ENCODE data around the gene LMNA. TPM values are rescaled to one million over a fixed set of nuclear protein-coding genes. Genes with fewer than 3 reads are reported as not detected.
"Not testable (repeated sequence)": the region's sequence is repeated elsewhere in the genome, so short reads cannot be mapped to it uniquely, and the experiment has no call there.

The LMNA gene
- total RNA-seq, 1 donor from 2014 or later = 235 TPM

DNA sequence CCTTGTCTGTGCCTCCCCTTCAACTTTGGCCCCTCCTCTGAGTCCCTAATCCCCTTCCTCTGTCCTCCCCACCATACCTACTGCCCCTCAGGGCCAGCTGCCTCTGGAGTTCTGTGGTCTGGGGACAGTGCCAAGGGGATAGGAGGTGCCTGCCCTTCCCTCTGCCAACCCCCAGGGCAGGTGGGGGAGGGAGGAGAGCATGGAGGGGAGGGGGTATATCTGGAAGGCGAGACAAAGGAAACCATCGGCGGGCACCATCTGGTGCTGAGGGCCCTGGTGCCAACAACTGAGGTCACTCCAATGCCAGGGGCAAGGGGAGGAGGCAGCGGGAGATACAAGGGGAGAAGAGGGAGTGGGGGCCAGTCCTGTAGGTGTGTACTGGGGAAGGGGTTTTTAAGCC is 44.0 kb upstream of the LMNA start:
- Histone ChIP-seq H3K27me3 (no peaks in the 10 kb centered on the region), H3K4me1 (peaks cover 4% of the 10 kb centered on the region), H3K36me3 (no peaks in the 10 kb centered on the region), H3K4me3 (no peak overlapping the region), H3K9me3 (no peaks in the 10 kb centered on the region), H3K27ac (no peak overlapping the region)
- TF ChIP-seq, protein P1, sequence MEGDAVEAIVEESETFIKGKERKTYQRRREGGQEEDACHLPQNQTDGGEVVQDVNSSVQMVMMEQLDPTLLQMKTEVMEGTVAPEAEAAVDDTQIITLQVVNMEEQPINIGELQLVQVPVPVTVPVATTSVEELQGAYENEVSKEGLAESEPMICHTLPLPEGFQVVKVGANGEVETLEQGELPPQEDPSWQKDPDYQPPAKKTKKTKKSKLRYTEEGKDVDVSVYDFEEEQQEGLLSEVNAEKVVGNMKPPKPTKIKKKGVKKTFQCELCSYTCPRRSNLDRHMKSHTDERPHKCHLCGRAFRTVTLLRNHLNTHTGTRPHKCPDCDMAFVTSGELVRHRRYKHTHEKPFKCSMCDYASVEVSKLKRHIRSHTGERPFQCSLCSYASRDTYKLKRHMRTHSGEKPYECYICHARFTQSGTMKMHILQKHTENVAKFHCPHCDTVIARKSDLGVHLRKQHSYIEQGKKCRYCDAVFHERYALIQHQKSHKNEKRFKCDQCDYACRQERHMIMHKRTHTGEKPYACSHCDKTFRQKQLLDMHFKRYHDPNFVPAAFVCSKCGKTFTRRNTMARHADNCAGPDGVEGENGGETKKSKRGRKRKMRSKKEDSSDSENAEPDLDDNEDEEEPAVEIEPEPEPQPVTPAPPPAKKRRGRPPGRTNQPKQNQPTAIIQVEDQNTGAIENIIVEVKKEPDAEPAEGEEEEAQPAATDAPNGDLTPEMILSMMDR (IDR thresholded peaks at IDR 0.05) = no peak
- intact Hi-C loops (cut with DNase I) = no loop called here
- DNase-seq (no peak), ATAC-seq (no peak)

DNA sequence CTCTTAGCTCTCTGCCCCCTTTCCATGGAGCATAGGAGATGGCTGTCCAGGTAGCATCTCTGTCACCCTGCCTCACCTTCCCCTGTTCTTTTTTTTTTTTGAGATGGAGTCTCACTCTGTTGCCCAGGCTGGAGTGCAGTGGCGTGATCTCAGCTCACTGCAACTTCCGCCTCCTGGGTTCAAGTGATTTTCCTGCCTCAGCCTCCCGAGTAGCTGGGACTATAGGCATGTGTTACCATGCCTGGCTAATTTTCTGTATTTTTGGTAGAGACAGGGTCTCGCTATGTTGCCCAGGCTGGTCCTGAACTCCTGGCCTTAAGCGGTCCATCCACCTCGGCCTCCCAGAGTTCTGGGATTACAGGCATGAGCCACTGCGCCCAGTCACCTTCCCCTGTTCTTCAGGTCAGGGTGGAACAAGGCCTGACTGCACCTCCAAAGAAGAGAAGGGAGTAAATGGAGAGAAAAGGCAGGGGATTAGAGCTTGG is 43.1 kb upstream of the LMNA start:
- DNase-seq; H3K4me3 ChIP-seq; H3K27ac ChIP-seq; H3K27me3 ChIP-seq; ATAC-seq; H3K9me3 ChIP-seq; intact Hi-C loops (cut with DNase I); H3K36me3 ChIP-seq: not testable (repeated sequence)
- H3K4me1 ChIP-seq = peaks cover 10% of the 10 kb centered on the region

DNA sequence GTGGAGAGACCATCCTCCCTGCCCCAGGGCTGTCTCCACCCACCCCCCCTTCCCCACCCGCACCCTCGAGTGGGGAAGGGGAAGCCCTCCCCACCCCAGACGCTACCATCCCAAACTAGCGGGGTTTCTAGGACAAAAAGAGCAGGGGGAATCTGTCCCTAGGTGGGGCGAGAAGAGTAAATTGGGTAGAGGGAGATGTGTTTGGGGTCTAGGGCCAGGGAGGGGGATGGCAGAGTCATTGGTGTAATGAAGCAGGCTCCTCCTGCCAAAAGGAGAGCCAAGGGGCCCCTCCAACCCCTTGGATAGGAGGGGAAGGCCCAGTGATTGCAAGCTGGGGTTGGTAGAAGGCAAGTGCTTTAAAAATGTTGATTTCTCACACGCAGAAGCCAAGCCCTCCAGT is 42.3 kb upstream of the LMNA start:
- ATAC-seq (no peak), DNase-seq (no peak)
- no peaks in the 10 kb centered on the region for H3K27me3 ChIP-seq
- H3K36me3 ChIP-seq = no peaks in the 10 kb centered on the region
- intact Hi-C loops (cut with DNase I) = no loop called here
- H3K9me3 ChIP-seq = no peaks in the 10 kb centered on the region
- no peak overlapping the region for H3K4me3 ChIP-seq
- H3K4me1 ChIP-seq = peaks cover 10% of the 10 kb centered on the region
- TF ChIP-seq, protein P1 (IDR thresholded peaks at IDR 0.05) = no peak
- H3K27ac ChIP-seq = no peak overlapping the region

DNA sequence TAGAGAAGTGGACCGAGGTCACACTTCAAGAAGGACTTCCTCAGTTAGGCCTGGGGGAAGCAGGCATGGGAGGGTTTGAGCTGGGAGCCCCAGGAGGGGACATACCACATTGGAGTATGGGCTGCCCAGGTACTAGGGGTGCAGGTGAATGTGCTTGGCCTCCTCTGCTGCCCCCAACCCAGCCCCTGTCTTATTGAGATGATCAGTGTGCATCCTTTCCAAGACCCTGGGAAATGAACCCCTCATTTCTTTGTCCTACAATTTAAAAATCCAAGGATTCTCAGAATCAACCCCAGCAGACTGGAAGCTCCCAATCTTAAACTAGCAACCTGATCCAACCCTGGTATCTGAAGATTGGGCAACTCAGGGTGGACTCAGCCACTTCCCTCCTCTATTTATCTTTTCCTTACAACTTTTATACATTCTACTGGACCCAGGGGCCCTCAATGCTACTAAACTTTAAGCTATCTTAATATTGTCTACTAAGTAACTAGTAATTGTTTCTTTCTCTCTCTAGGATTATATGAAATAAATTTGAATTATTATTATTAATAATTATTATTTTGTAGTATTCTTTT is 41.3 kb upstream of the LMNA start:
- TF ChIP-seq, protein P1 (IDR thresholded peaks at IDR 0.05) = no peak
- no peaks in the 10 kb centered on the region for H3K27me3 ChIP-seq
- DNase-seq (no peak), ATAC-seq (no peak)
- peaks cover 10% of the 10 kb centered on the region for H3K4me1 ChIP-seq
- no peaks in the 10 kb centered on the region for H3K36me3 ChIP-seq
- intact Hi-C loops (cut with DNase I) = no loop called here
- H3K4me3 ChIP-seq = no peak overlapping the region
- H3K9me3 ChIP-seq = no peaks in the 10 kb centered on the region
- no peak overlapping the region for H3K27ac ChIP-seq

DNA sequence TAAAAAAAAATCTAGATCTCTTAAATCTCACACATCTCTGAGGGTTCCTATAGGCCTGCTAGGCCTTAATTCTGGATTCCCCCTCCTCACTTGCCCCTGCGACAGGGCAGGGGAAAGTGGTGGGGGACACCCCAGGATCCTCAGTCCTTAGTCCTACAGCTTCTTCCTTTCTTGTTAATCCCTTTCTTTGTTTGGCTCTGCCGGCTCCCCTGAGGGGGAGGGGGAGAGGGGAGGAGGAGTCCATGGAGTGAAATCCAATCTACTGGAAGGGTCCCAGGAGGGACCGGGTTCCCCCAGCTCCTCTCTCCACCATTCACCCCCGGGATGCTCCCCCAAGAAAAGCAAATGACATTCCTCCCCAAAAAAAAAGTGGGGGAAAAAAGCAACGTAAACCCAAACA is 40.8 kb upstream of the LMNA start:
- Histone ChIP-seq H3K27ac (no peak overlapping the region), H3K27me3 (no peaks in the 10 kb centered on the region), H3K36me3 (no peaks in the 10 kb centered on the region), H3K4me3 (no peak overlapping the region), H3K9me3 (no peaks in the 10 kb centered on the region), H3K4me1 (peaks cover 10% of the 10 kb centered on the region)
- ATAC-seq (no peak), DNase-seq (no peak)
- TF ChIP-seq, protein P1 (IDR thresholded peaks at IDR 0.05) = no peak
- intact Hi-C loops (cut with DNase I) = no loop called here

DNA sequence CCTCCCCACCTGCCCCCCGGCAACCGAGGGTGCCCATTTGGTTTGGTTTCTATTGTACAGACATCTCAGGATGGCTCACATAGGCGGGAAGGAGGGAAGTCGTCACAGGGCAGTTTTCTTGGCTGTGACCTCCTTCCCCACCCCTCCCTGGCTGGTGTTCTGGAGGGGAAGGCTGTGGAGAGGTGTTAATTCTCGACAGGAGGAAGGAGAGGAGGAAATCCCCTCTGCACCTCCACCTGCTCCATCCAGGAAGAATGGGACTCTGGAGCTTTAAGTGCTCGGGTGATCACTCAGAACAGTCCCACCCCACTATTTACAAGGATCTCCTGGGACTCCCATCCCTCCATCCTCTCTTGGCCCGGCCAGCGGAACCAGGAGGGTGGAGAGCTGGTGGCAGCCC is 39.9 kb upstream of the LMNA start:
- no peaks in the 10 kb centered on the region for H3K36me3 ChIP-seq
- peaks cover 10% of the 10 kb centered on the region for H3K4me1 ChIP-seq
- H3K9me3 ChIP-seq = no peaks in the 10 kb centered on the region
- no peak for ATAC-seq
- H3K27me3 ChIP-seq = no peaks in the 10 kb centered on the region
- intact Hi-C loops (cut with DNase I) = no loop called here
- no peak for DNase-seq
- no peak overlapping the region for H3K4me3 ChIP-seq
- no peak overlapping the region for H3K27ac ChIP-seq
- TF ChIP-seq, protein P1 (IDR thresholded peaks at IDR 0.05) = no peak
